K562 (cell line): ENCODE measurements around the gene PSMD4. TPM values are rescaled to one million over a fixed set of nuclear protein-coding genes. Genes with fewer than 3 reads are reported as not detected.

ENCODE experiments used
- CSDE1 ChIP-seq, 2 experiments: fragments of 450-650 bp; IDR thresholded peaks; 2 replicates each; pipeline ENCODE4 v1.6.1; 2016; ENCODE audit warnings: mild to moderate bottlenecking in 1 of 2
- EGR1 ChIP-seq: fragments of 450-650 bp; conservative IDR thresholded peaks from 2 replicates; pipeline ENCODE4 v1.6.1; 2017; ENCODE audit warnings: mild to moderate bottlenecking
- KAT7 ChIP-seq: sonication (generic); formaldehyde crosslinking; IDR thresholded peaks from 2 replicates; pipeline ENCODE4 v1.8.0; 2022; ENCODE audit warnings: missing genetic modification reagents, mild to moderate bottlenecking, borderline replicate concordance
- LCOR ChIP-seq: sonication (generic); formaldehyde crosslinking; IDR thresholded peaks from 2 replicates; pipeline ENCODE4 v1.8.0; 2022; ENCODE audit warnings: mild to moderate bottlenecking, missing genetic modification reagents
- MLLT1 ChIP-seq, 2 experiments: fragments of 450-650 bp; IDR thresholded peaks; 2 replicates each; pipeline ENCODE4 v1.6.1; 2016
- MXI1 ChIP-seq: IDR thresholded peaks from 2 replicates; pipeline ENCODE4 v1.6.1; 2011; ENCODE audit warnings: low read depth, mild to moderate bottlenecking, improper control_type of control experiment, low read length
- NR2C2 ChIP-seq, 2 experiments: fragments of 200-800 bp in 1 of 2; sonication (Bioruptor generic) in 1 of 2; sonication (generic) in 1 of 2; formaldehyde crosslinking in 1 of 2; IDR thresholded peaks; 2 replicates each; pipeline versions ENCODE4 v1.6.1 to v1.8.0; 2016 to 2022; ENCODE audit warnings: mild to moderate bottlenecking in 1 of 2, missing compliant biosample characterization in 1 of 2, missing genetic modification characterization in 1 of 2, missing genetic modification reagents in 1 of 2
- NUFIP1 ChIP-seq: fragments of 450-650 bp; IDR thresholded peaks from 2 replicates; pipeline ENCODE4 v1.6.1; 2018; ENCODE audit not compliant: partially characterized antibody
- PCBP1 ChIP-seq: fragments of 200-400 bp; formaldehyde crosslinking; IDR thresholded peaks from 2 replicates; pipeline ENCODE4 v1.6.1; 2018; ENCODE audit warnings: mild to moderate bottlenecking, low read depth, low read length; ENCODE audit not compliant: poor library complexity, severe bottlenecking
- PHF8 ChIP-seq: fragments of 200-600 bp; sonication (generic); IDR thresholded peaks from 2 replicates; pipeline ENCODE4 v1.6.1; 2012; ENCODE audit warnings: mixed run types, mild to moderate bottlenecking, inconsistent platforms, low read length, moderate library complexity, borderline replicate concordance
- SPI1 ChIP-seq: IDR thresholded peaks from 2 replicates; pipeline ENCODE4 v1.6.1; 2011; ENCODE audit warnings: low read depth, low read length, control low read depth, borderline replicate concordance
- THRB ChIP-seq: fragments of 450-650 bp; formaldehyde crosslinking; conservative IDR thresholded peaks from 2 replicates; pipeline ENCODE4 v1.4.0; 2022; ENCODE audit warnings: mild to moderate bottlenecking, missing genetic modification characterization
- ZEB2 ChIP-seq: fragments of 450-650 bp; IDR thresholded peaks from 2 replicates; pipeline ENCODE4 v1.6.1; 2016
- ZFP1 ChIP-seq: fragments of 450-650 bp; formaldehyde crosslinking; IDR thresholded peaks from 2 replicates; pipeline ENCODE4 v1.4.0; 2020; ENCODE audit warnings: mild to moderate bottlenecking, mixed read lengths
- ZNF23 ChIP-seq: fragments of 250-450 bp; sonication (Bioruptor Pico); IDR thresholded peaks from 2 replicates; pipeline ENCODE4 v1.4.0; 2020; ENCODE audit warnings: mild to moderate bottlenecking
- ZNF41 ChIP-seq: fragments of 250-450 bp; sonication (Bioruptor Pico); conservative IDR thresholded peaks from 2 replicates; pipeline ENCODE4 v1.4.0; 2020; ENCODE audit warnings: mild to moderate bottlenecking
- ZNF551 ChIP-seq: fragments of 250-450 bp; sonication (Bioruptor Pico); IDR thresholded peaks from 2 replicates; pipeline ENCODE4 v1.5.0; 2021; ENCODE audit warnings: mild to moderate bottlenecking, moderate library complexity
- polyA plus RNA-seq, 8 experiments: library from polyadenylated mRNA; depleted of rRNA in 4 of 8; stranded (reverse) in 5 of 8; unstranded in 3 of 8; fragments of >200 nt; fragmentation: Nextera tagmentation in 2 of 8; fragmentation: Illumina TruSeq in 1 of 8; extraction: Ambion mirVana in 2 of 8; extraction: Trizol in 1 of 8; gene quantifications; 2 replicates each; pipeline versions ENCODE4 v1.2.1 to v1.2.3, GENCODE V29; 2011 to 2014; ENCODE audit warnings: inconsistent platforms in 1 of 8, missing spikeins in 1 of 8
- total RNA-seq, 7 experiments: library from RNA; depleted of rRNA in 6 of 7; stranded (reverse); fragments of >200 nt in 6 of 7; fragmentation: Illumina TruSeq in 2 of 7; extraction: Trizol in 2 of 7; gene quantifications; 2 replicates each; pipeline versions ENCODE4 v1.2.1 to v1.2.3, GENCODE V29; 2011 to 2021; ENCODE audit warnings: low replicate concordance in 1 of 7

Gene PSMD4
- total and polyA plus RNA-seq, 9 of the 15 experiments (the other 6 are each of a cell fraction or from before 2014, with no cell fraction given) = 194 to 353 (median 295) TPM

- TF ChIP-seq NUFIP1 (no peak), CSDE1 (IDR thresholded peaks at IDR 0.05) (no peak), MLLT1 (IDR thresholded peaks at IDR 0.05) (0 out of 4 replicates have a peak, but pooled peaks of 1 of the 2 experiments have one; percentile 19), SPI1 (peak; percentile 19; the same call in 1 of the 2 replicates), NR2C2 (CRISPR knock-in tag; IDR thresholded peaks at IDR 0.05) (no peak; the same call in 1 of the 2 replicates), NR2C2 (tag; IDR thresholded peaks at IDR 0.05) (0 out of 2 replicates have a peak, but pooled peaks have one; percentile 4), PHF8 (0 out of 2 replicates have a peak, but pooled peaks have one; percentile 8), MXI1 (no peak), KAT7 (peak; percentile 33), LCOR (peak; percentile 57; the same call in 1 of the 2 replicates), ZEB2 (no peak), ZNF23 (CRISPR knock-in tag) (no peak), THRB (no peak), ZNF551 (CRISPR knock-in tag) (no peak), EGR1 (peak; percentile 51), ZNF41 (no peak), ZFP1 (no peak), PCBP1 (peak; percentile 7)
- TF ChIP-seq, all 486 proteins: peak for 18
Observed at GRCh38 chr1:151282883-151283725, 28.6 kb downstream of the PSMD4 start (continued).
